Thyroid gland (tissue), 4 donors: Measurements from ENCODE around the gene BTBD9. TPM values are rescaled to one million over a fixed set of nuclear protein-coding genes. Genes with fewer than 3 reads are reported as not detected.

Experiments used
- DNase-seq, 2 donors: peaks; one replicate each; pipeline ENCODE4 v3.0.0-alpha.2; 2019
- H3K27ac ChIP-seq, 3 donors: fragments of 200-600 bp; sonication (generic); 1 replicate in 2 of 3; 2 replicates in 1 of 3; pipeline ENCODE4 v1.5.1; 2016 to 2019; ENCODE audit warnings: mild to moderate bottlenecking in 1 of 3, moderate library complexity in 1 of 3
- H3K27me3 ChIP-seq: fragments of 200-600 bp; sonication (generic); one replicate; pipeline ENCODE4 v1.5.1; 2019
- H3K36me3 ChIP-seq, 2 donors: fragments of 200-600 bp; sonication (generic); one replicate each; pipeline ENCODE4 v1.5.1; 2016 to 2019
- H3K4me1 ChIP-seq, 2 donors: fragments of 200-600 bp; sonication (generic); one replicate each; pipeline ENCODE4 v1.5.1; 2017 to 2019
- H3K4me3 ChIP-seq, 3 donors: fragments of 200-600 bp; sonication (generic); replicated peaks in 1 of 3; 1 replicate in 2 of 3; 2 replicates in 1 of 3; pipeline ENCODE4 v1.5.1; 2016; ENCODE audit warnings: mild to moderate bottlenecking in 1 of 3
- H3K9me3 ChIP-seq: fragments of 200-600 bp; sonication (generic); one replicate; pipeline ENCODE4 v1.5.1; 2017
- POLR2A ChIP-seq, 2 donors: fragments of 450-650 bp; IDR thresholded peaks; one replicate each; pipeline ENCODE4 v1.6.1; 2017; ENCODE audit warnings: antibody characterized with exemption in 2 of 2, mild to moderate bottlenecking in 2 of 2, moderate library complexity in 1 of 2
- WGBS, 2 donors: methylation state at CpG; one replicate each; pipeline ENCODE4 v1.1.5; 2017; 5-methylcytosine and 5-hydroxymethylcytosine counted together
- intact Hi-C: fragments of 100-400 bp; cut with DNase I; formaldehyde crosslinking; loops from one replicate; pipeline ENCODE4 v1.15.1; 2023
- total RNA-seq, 4 donors: library from RNA; depleted of rRNA; stranded (reverse); fragments of >200 nt; gene quantifications; one replicate each; pipeline ENCODE4 v1.2.3, GENCODE V29; 2016
- TF ChIP-seq, protein P1 (sequence below), 6 experiments: fragments of 200-600 bp in 3 of 6; fragments of 450-650 bp in 3 of 6; sonication (generic) in 3 of 6; IDR thresholded peaks; one replicate each; pipeline ENCODE4 v1.5.1; 2016 to 2019; ENCODE audit warnings: antibody characterized with exemption in 6 of 6, mild to moderate bottlenecking in 2 of 6, inconsistent platforms in 1 of 6, moderate library complexity in 1 of 6

Gene BTBD9
- total RNA-seq, 4 donors from 2014 or later, result 17.3 to 32.0 (median 27.4) TPM

DNA sequence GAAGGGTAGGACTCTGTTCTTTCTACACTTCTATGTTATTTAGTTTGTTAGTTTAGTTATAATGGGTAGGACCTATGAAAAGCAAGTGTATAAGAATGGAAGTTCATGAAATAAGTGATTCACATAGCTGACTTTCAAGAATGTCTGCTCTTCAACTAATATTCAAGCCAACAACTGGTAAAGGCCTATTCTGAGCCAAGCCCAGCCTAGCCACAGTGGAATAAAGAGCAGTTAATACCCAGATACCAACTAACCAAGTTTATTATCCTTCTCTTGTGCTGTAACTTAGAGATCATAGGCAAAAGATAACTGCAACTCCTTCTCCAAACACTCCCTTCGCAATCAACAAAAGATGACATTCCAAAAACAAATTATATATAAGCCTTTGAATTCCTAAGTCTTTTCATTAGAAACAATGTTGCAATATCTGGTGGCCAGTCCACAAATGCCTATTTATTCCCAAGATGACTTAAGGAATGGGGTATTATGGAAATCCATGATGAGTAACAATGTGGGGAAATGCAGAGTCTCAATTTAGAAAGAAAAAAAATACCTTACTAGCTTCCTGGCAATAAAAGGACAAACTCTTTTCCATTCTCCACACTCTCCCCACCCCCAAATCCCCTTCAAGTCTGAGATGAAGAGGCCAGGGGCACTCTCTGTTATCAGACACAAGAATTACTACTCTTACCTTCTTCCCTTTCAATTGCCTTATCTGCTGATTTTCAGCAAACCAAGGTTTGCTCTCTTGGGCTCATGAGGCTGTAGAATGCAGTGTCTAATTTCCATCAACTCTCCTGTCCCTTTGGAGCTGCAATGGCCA is 27.4 kb downstream of the BTBD9 start:
- no peak overlapping the region for H3K4me3 ChIP-seq
- H3K27me3 ChIP-seq, result no peaks in the 10 kb centered on the region
- TF ChIP-seq POLR2A (IDR thresholded peaks at IDR 0.05), result no peak
- TF ChIP-seq, protein P1, sequence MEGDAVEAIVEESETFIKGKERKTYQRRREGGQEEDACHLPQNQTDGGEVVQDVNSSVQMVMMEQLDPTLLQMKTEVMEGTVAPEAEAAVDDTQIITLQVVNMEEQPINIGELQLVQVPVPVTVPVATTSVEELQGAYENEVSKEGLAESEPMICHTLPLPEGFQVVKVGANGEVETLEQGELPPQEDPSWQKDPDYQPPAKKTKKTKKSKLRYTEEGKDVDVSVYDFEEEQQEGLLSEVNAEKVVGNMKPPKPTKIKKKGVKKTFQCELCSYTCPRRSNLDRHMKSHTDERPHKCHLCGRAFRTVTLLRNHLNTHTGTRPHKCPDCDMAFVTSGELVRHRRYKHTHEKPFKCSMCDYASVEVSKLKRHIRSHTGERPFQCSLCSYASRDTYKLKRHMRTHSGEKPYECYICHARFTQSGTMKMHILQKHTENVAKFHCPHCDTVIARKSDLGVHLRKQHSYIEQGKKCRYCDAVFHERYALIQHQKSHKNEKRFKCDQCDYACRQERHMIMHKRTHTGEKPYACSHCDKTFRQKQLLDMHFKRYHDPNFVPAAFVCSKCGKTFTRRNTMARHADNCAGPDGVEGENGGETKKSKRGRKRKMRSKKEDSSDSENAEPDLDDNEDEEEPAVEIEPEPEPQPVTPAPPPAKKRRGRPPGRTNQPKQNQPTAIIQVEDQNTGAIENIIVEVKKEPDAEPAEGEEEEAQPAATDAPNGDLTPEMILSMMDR (IDR thresholded peaks at IDR 0.05), result no peak
- peaks cover 9 to 16% of the 10 kb centered on the region in 2 donors for H3K4me1 ChIP-seq
- no peaks in the 10 kb centered on the region for H3K9me3 ChIP-seq
- intact Hi-C loops, result no loop called here
- no peaks in the 10 kb centered on the region for H3K36me3 ChIP-seq
- 91 to 95% methylated on average over 1 of the region's 1 CpG for WGBS, 2 donors
- no peak for DNase-seq
- no peak overlapping the region for H3K27ac ChIP-seq

DNA sequence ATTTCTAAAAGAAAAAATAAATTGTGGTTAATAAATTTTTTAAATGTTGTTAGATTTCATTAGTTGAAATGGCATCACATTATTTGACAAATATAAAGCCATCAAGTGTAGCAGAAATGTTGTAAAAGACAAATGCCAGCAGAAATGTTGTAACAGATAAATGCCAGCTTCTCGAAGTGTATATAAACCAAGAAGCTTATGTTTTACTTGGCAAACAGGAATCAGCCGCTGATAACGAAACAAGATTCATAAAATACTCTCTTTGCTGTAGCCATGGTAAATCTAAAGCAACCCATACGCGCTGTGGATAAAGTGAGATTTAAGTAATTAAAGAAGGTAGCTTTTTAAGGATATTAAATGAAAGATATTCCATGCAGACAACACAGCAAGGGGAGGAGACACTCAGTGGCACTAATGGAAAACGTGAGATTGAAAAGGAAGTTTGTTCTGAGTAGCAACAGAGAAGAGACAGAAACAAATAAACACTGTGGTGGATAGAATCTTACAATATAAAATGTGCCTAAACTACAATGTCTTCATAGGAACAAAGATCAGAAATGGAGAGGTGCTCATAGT is 29.6 kb downstream of the BTBD9 start:
- no peak overlapping the region for H3K27ac ChIP-seq
- H3K4me3 ChIP-seq, result no peak overlapping the region
- H3K36me3 ChIP-seq, result no peaks in the 10 kb centered on the region
- DNase-seq, result no peak
- TF ChIP-seq, protein P1 (IDR thresholded peaks at IDR 0.05), result no peak
- no peak for TF ChIP-seq POLR2A (IDR thresholded peaks at IDR 0.05)
- H3K4me1 ChIP-seq, result peaks cover 9 to 19% of the 10 kb centered on the region in 2 donors
- 74 to 82% methylated on average over 6 of the region's 6 CpGs for WGBS, 2 donors
- intact Hi-C loops, result no loop called here
- H3K9me3 ChIP-seq, result no peaks in the 10 kb centered on the region
- no peaks in the 10 kb centered on the region for H3K27me3 ChIP-seq

DNA sequence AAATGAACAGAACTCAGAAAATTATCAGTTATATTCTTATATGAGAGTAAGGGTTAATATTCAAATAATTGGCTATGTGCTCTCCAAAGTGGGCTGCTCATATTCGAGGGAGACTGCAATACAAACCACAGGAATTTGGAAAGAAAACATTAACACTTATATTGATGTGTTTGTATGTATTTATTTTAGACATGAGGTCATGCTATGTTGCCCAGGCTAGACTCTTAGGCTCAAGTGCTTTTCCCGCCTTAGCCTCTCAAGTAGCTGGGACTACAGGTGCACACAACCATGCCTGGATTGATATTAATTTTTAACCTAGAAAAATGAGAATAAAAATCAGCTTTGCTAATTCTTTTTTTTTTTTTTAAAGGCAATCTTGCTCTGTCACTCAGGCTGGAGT is 35.0 kb downstream of the BTBD9 start:
- H3K9me3 ChIP-seq, result no peaks in the 10 kb centered on the region
- no peak overlapping the region for H3K27ac ChIP-seq
- TF ChIP-seq, protein P1 (IDR thresholded peaks at IDR 0.05), result no peak
- no peak for TF ChIP-seq POLR2A (IDR thresholded peaks at IDR 0.05)
- intact Hi-C loops, result no loop called here
- WGBS, 2 donors, result 38 to 42% methylated on average over 2 of the region's 2 CpGs
- no peaks in the 10 kb centered on the region for H3K27me3 ChIP-seq
- no peak overlapping the region for H3K4me3 ChIP-seq
- DNase-seq, result peak; percentile 44 to 51
- H3K36me3 ChIP-seq, result no peaks in the 10 kb centered on the region
- peaks cover 17 to 24% of the 10 kb centered on the region in 2 donors for H3K4me1 ChIP-seq

DNA sequence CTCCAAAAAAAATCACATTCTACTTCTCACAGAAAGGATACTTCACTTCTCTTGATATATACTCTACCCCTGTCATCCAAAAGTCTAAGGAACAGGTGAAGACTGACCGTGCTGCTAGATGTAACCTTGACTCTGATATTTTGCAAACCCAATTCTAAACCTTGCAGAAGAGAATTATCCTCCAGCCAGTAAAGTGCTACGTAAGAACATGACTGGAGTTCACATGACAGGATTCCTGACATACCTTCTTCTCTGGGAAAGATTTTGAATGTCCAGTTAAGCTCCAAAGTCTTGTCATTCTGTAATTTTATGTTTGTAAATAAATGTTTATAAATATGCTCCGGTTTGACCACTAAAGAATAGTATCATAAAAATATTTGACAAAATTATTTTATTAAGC is 35.8 kb downstream of the BTBD9 start:
- no peak overlapping the region for H3K4me3 ChIP-seq
- DNase-seq, result no peak
- 61 to 69% methylated on average over 3 of the region's 3 CpGs for WGBS, 2 donors
- intact Hi-C loops, result no loop called here
- H3K27ac ChIP-seq, result no peak overlapping the region
- no peaks in the 10 kb centered on the region for H3K27me3 ChIP-seq
- H3K4me1 ChIP-seq, result peaks cover 17 to 24% of the 10 kb centered on the region in 2 donors
- no peaks in the 10 kb centered on the region for H3K9me3 ChIP-seq
- TF ChIP-seq POLR2A (IDR thresholded peaks at IDR 0.05), result no peak
- TF ChIP-seq, protein P1 (IDR thresholded peaks at IDR 0.05), result no peak
- H3K36me3 ChIP-seq, result no peaks in the 10 kb centered on the region

DNA sequence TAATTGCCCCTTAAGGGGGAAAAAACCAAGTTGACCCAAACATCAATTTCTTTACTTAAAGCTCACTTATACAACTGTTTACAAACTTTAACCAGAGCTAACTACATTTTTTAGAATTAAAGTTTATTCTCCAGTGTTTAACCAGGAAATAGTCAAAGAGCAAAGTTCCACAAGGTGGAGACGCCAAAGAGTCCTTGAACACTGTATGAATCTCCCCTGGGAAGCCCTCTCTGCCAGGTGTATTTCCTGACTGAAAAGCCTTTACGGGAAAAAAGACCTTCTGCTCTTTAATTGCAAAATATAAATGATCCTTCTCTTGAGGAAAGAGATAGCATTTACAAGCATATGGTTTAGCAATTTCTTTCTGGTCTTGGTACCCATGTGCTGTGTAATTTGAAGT is 36.2 kb downstream of the BTBD9 start:
- DNase-seq, result peak in 1 of 2 donors; percentile 13
- WGBS, 2 donors, result 14 to 25% methylated on average over 2 of the region's 2 CpGs
- no peak overlapping the region for H3K4me3 ChIP-seq
- TF ChIP-seq, protein P1 (IDR thresholded peaks at IDR 0.05), result no peak
- TF ChIP-seq POLR2A (IDR thresholded peaks at IDR 0.05), result no peak
- no peaks in the 10 kb centered on the region for H3K9me3 ChIP-seq
- H3K36me3 ChIP-seq, result no peaks in the 10 kb centered on the region
- no peaks in the 10 kb centered on the region for H3K27me3 ChIP-seq
- peaks cover 17 to 24% of the 10 kb centered on the region in 2 donors for H3K4me1 ChIP-seq
- H3K27ac ChIP-seq, result no peak overlapping the region
- intact Hi-C loops, result no loop called here
